Thoracic aorta (tissue), 2 donors: ENCODE measurements around the gene VSIG10L2. TPM values are rescaled to one million over a fixed set of nuclear protein-coding genes. Genes with fewer than 3 reads are reported as not detected.

ENCODE experiments used
- ATAC-seq: fragments of 150-250 bp; one replicate; pipeline ENCODE4 v1.8.0; 2017; ENCODE audit warnings: low read depth; ENCODE audit not compliant: insufficient number of reproducible peaks, low FRiP score
- DNase-seq: peaks from one replicate; pipeline ENCODE4 v3.0.0-alpha.2; 2020; ENCODE audit warnings: low spot score
- H3K27ac ChIP-seq, 2 donors: fragments of 200-600 bp; sonication (generic); 1 replicate in 1 of 2; 2 replicates in 1 of 2; pipeline ENCODE4 v1.5.1; 2016; ENCODE audit warnings: mild to moderate bottlenecking in 2 of 2, moderate library complexity in 2 of 2
- H3K27me3 ChIP-seq: fragments of 200-600 bp; sonication (generic); replicated peaks from 2 replicates; pipeline ENCODE4 v1.6.0; 2016; ENCODE audit warnings: mild to moderate bottlenecking; ENCODE audit not compliant: insufficient read depth
- H3K36me3 ChIP-seq: fragments of 200-600 bp; sonication (generic); one replicate; pipeline ENCODE4 v1.5.1; 2016
- H3K4me1 ChIP-seq, 2 donors: fragments of 200-600 bp; sonication (generic); 1 replicate in 1 of 2; 2 replicates in 1 of 2; pipeline versions ENCODE4 v1.5.1 to v1.6.0; 2016; ENCODE audit warnings: low read depth in 2 of 2, mild to moderate bottlenecking in 1 of 2; ENCODE audit not compliant: control insufficient read depth in 1 of 2
- H3K4me3 ChIP-seq: fragments of 200-600 bp; sonication (generic); 2 replicates; pipeline ENCODE4 v1.5.1; 2016; ENCODE audit warnings: mild to moderate bottlenecking
- H3K9me3 ChIP-seq: fragments of 200-600 bp; sonication (generic); 2 replicates; pipeline ENCODE4 v1.5.1; 2016
- CTCF ChIP-seq: fragments of 200-600 bp; sonication (generic); IDR thresholded peaks from one replicate; pipeline ENCODE4 v1.5.1; 2019; ENCODE audit warnings: antibody characterized with exemption
- total RNA-seq, 2 donors: library from RNA; depleted of rRNA; stranded (reverse); fragments of >200 nt; gene quantifications; one replicate each; pipeline versions ENCODE4 v1.1.0 to v1.2.3, GENCODE V29; 2016

The VSIG10L2 gene
- total RNA-seq, 2 donors from 2014 or later, result not detected

GRCh38 chr11:125959511-125959910, 13.7 kb downstream of the VSIG10L2 start:
- no peak overlapping the region for H3K4me3 ChIP-seq
- H3K9me3 ChIP-seq, result peaks cover 4% of the 10 kb centered on the region
- no peak for TF ChIP-seq CTCF
- no peaks in the 10 kb centered on the region for H3K36me3 ChIP-seq
- no peaks in the 10 kb centered on the region for H3K27me3 ChIP-seq
- H3K4me1 ChIP-seq, result no peaks in the 10 kb centered on the region
- ATAC-seq, result no peak
- DNase-seq, result no peak
- H3K27ac ChIP-seq, result no peak overlapping the region

DNA sequence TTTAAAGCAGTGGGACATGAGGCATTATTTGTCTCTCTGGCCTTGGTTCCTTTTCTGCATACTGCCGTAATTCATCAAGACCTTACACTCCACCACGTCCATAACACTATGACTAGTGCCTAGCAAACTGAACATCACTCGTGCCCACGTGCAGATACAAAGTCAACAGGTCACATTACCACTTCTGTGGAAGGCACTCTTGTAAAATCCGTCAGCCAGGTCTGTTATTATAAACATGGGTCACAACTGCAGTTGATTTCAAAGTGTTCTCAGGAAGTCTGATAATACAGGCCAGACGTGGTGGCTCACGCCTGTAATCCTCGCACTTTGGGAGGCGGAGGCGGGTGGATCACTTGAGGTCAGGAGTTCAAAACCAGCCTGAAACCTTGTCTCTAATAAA, 14.1 kb downstream of the VSIG10L2 start:
- TF ChIP-seq CTCF, result no peak
- H3K4me3 ChIP-seq, result no peak overlapping the region
- H3K9me3 ChIP-seq, result peaks cover 4% of the 10 kb centered on the region
- H3K36me3 ChIP-seq, result no peaks in the 10 kb centered on the region
- no peak overlapping the region for H3K27ac ChIP-seq
- no peaks in the 10 kb centered on the region for H3K4me1 ChIP-seq
- ATAC-seq (no peak), DNase-seq (no peak)
- no peaks in the 10 kb centered on the region for H3K27me3 ChIP-seq

DNA sequence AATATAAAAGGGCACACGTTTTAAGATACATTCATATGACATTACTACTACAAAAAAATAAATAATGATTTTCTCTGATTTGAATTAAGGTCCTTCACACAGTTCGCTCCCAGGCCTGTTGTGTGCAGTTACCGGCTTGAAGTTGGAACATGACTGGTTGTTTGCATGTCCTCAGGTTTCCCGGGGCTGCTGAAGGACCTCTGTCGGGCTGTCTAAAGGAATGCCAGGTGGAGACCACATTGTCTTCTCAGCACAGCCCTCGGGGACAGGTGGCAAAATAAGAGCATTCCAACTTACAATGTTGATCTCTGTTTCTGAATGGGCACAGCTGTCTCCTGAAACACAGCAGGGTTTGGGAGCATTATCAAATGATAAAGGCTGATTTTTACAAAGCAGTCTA, 14.9 kb downstream of the VSIG10L2 start:
- ATAC-seq (no peak), DNase-seq (no peak)
- no peak overlapping the region for H3K27ac ChIP-seq
- no peak for TF ChIP-seq CTCF
- H3K4me3 ChIP-seq, result no peak overlapping the region
- H3K27me3 ChIP-seq, result no peaks in the 10 kb centered on the region
- H3K4me1 ChIP-seq, result no peaks in the 10 kb centered on the region
- H3K36me3 ChIP-seq, result no peaks in the 10 kb centered on the region
- H3K9me3 ChIP-seq, result peaks cover 4% of the 10 kb centered on the region

DNA sequence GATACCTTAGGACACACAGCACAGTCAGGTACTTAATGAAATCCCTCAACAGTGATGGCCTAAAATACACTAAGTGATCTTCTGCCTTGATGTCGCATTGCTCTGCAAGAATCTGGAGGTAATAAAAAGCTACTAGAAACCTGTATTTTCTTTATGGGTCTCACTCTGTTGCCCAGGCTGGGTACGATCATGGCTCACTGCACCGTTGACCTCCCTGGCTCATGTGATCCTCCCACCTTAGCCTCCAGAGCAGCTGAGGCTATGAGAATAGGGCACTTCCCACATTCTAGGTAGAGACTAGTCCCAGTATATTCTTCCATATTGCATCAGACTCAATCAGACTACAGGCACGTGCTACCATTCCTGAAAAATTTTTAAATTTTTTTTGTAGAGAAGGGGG, 21.7 kb downstream of the VSIG10L2 start:
- Histone ChIP-seq H3K27me3 (no peaks in the 10 kb centered on the region), H3K9me3 (peaks cover 4% of the 10 kb centered on the region), H3K4me1 (no peaks in the 10 kb centered on the region), H3K27ac (no peak overlapping the region), H3K36me3 (no peaks in the 10 kb centered on the region), H3K4me3 (no peak overlapping the region)
- ATAC-seq (no peak), DNase-seq (no peak)
- TF ChIP-seq CTCF, result no peak

DNA sequence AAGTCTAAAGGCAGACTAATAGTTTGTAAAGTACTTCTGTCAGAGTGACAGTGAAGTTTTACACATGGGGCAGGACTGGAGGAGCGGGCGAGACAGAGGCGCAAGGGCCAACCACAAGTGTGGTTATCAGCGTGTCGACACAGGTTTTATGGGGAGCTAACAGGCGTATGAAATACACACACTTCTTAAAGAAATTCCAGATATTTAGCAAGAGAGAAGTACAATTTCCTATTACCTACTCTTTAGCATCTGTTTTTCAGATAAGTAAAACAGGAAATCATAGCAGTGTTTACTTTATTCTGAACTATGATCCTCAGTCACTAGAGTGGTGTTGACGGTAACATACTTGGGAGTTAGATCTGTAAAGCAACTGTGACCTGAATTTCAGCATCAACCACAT, 22.5 kb downstream of the VSIG10L2 start:
- Histone ChIP-seq H3K4me3 (no peak overlapping the region), H3K9me3 (no peaks in the 10 kb centered on the region), H3K27ac (no peak overlapping the region), H3K4me1 (no peaks in the 10 kb centered on the region), H3K27me3 (no peaks in the 10 kb centered on the region), H3K36me3 (no peaks in the 10 kb centered on the region)
- DNase-seq (no peak), ATAC-seq (no peak)
- no peak for TF ChIP-seq CTCF
